HepG2 (cell line): Measurements from ENCODE around the gene KLHDC4.
"Not testable (repeated sequence)": the region's sequence is repeated elsewhere in the genome, so short reads cannot be mapped to it uniquely, and the experiment has no call there.

Experiments used
- EP300 ChIP-seq, 3 experiments: sonication (generic) in 1 of 3; formaldehyde crosslinking in 1 of 3; IDR thresholded peaks; 2 replicates each; pipeline versions ENCODE4 v1.5.1 to v1.6.1; 2011 to 2020; ENCODE audit warnings: low read depth in 2 of 3, low read length in 2 of 3, borderline replicate concordance in 1 of 3, improper control_type of control experiment in 1 of 3, mild to moderate bottlenecking in 1 of 3, missing genetic modification reagents in 1 of 3, moderate library complexity in 1 of 3
- EZH2 ChIP-seq: conservative IDR thresholded peaks from 2 replicates; pipeline ENCODE4 v1.6.1; 2012; ENCODE audit warnings: mild to moderate bottlenecking, low read depth, low read length, moderate library complexity
- NFE2L2 ChIP-seq: fragments of 150-350 bp; IDR thresholded peaks from 2 replicates; pipeline ENCODE4 v1.6.1; 2014; ENCODE audit warnings: low read length
- TF ChIP-seq, protein P1 (sequence below): sonication (generic); formaldehyde crosslinking; conservative IDR thresholded peaks from 2 replicates; pipeline ENCODE4 v1.4.0; 2020; ENCODE audit warnings: missing genetic modification reagents
- TF ChIP-seq, protein P2 (sequence below): sonication (generic); formaldehyde crosslinking; IDR thresholded peaks from 2 replicates; pipeline ENCODE4 v1.5.0; 2020; ENCODE audit warnings: mild to moderate bottlenecking, missing genetic modification reagents, moderate library complexity
- TF ChIP-seq, protein P3 (sequence below): sonication (generic); formaldehyde crosslinking; IDR thresholded peaks from 2 replicates; pipeline ENCODE4 v1.4.0; 2020; ENCODE audit warnings: mild to moderate bottlenecking, missing genetic modification reagents

DNA sequence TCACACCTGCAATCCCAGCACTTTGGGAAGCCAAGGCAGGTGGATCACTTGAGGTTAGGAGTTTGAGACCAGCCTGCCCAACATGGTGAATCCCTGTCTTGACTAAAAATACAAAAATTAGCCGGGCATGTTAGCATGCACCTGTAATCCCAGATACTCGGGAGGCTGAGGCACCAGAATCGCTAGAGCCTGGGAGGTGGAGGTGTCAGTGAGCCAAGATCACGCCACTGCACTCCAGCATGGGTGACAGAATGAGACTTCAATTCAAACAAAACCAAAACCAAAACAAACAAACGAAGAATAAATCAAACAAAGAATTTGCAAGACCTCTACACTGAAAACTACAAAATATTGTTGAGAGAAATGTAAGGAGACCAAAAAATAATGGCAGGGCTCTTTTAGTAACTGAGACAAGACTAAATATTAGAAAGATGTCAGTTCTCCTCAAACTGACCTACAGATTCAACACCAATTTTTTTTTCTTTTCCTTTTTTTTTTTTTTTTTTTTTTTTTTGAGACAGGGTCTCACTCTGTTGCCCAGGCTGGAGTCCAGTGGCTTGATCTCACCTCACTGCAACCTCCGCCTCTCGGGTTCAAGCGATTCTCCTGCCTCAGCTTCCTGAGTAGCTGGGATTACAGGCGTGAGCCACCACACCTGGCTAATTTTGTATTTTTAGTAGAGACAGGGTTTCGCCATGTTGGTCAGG is 23.1 kb upstream of the KLHDC4 start:
- not testable (repeated sequence) for TF ChIP-seq EZH2; NFE2L2; EP300 (IDR thresholded peaks at IDR 0.05; ENCODE audit: low read depth in 2 of 2, low read length in 2 of 2); EP300 (CRISPR knock-in tag; IDR thresholded peaks at IDR 0.05; ENCODE audit: borderline replicate concordance)
- TF ChIP-seq, protein P1, sequence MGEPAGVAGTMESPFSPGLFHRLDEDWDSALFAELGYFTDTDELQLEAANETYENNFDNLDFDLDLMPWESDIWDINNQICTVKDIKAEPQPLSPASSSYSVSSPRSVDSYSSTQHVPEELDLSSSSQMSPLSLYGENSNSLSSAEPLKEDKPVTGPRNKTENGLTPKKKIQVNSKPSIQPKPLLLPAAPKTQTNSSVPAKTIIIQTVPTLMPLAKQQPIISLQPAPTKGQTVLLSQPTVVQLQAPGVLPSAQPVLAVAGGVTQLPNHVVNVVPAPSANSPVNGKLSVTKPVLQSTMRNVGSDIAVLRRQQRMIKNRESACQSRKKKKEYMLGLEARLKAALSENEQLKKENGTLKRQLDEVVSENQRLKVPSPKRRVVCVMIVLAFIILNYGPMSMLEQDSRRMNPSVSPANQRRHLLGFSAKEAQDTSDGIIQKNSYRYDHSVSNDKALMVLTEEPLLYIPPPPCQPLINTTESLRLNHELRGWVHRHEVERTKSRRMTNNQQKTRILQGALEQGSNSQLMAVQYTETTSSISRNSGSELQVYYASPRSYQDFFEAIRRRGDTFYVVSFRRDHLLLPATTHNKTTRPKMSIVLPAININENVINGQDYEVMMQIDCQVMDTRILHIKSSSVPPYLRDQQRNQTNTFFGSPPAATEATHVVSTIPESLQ (CRISPR knock-in tag), result not testable (repeated sequence)
- TF ChIP-seq, protein P2, sequence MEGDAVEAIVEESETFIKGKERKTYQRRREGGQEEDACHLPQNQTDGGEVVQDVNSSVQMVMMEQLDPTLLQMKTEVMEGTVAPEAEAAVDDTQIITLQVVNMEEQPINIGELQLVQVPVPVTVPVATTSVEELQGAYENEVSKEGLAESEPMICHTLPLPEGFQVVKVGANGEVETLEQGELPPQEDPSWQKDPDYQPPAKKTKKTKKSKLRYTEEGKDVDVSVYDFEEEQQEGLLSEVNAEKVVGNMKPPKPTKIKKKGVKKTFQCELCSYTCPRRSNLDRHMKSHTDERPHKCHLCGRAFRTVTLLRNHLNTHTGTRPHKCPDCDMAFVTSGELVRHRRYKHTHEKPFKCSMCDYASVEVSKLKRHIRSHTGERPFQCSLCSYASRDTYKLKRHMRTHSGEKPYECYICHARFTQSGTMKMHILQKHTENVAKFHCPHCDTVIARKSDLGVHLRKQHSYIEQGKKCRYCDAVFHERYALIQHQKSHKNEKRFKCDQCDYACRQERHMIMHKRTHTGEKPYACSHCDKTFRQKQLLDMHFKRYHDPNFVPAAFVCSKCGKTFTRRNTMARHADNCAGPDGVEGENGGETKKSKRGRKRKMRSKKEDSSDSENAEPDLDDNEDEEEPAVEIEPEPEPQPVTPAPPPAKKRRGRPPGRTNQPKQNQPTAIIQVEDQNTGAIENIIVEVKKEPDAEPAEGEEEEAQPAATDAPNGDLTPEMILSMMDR (CRISPR knock-in tag), result not testable (repeated sequence)
- TF ChIP-seq, protein P3, sequence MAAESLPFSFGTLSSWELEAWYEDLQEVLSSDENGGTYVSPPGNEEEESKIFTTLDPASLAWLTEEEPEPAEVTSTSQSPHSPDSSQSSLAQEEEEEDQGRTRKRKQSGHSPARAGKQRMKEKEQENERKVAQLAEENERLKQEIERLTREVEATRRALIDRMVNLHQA, result not testable (repeated sequence)
